Measurements from ENCODE around the gene SMG6.
A peak's percentile ranks its signal among the peaks of the same experiment; 100 is the strongest.
"Not testable (repeated sequence)": the region's sequence is repeated elsewhere in the genome, so short reads cannot be mapped to it uniquely, and the experiment has no call there.

The SMG6 gene

DNA sequence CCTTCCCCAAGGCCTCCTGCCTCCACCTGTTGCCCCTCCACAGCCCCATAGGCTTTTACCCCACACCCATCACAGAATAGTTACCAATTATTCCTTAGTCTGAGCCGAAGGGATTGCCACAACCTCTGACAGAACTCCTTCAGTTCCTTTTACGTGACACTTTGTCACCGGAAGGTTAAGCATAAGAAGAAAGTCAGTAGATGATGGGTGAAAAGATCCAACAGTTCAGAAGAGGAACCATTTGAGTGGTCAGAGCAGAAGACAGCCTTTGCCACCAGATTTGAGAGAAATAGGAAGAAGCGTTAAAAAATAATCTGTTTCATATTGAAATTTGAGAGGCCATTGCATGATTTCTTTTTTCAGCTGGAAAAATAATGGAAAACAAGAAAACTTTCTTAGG, 1.3 kb upstream of the SMG6 start:
- DNase-seq (ENCODE audit: low read depth) = no peak

DNA sequence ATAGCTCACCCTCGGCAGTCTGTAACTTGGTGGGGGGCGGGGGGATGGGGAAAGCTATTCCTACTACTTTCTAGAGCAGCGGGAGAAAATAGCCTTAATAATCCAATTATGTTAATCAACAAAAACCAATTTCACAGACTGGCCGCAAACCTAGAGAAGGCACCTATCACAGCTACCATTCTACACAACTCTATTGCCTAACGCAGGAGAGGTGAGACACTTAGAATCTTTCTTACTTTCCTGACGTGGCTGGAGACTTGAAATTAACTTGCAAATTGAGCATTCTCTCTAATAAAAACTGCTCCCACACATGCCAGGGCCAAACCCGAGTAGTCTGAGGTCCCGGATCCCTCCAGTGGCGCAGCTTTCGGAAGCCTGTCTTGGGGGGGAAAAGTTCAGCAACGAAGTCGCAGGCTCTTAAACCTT, 794 bp downstream of the SMG6 start:
- peak; percentile 23 for DNase-seq (ENCODE audit: low read depth)

DNA sequence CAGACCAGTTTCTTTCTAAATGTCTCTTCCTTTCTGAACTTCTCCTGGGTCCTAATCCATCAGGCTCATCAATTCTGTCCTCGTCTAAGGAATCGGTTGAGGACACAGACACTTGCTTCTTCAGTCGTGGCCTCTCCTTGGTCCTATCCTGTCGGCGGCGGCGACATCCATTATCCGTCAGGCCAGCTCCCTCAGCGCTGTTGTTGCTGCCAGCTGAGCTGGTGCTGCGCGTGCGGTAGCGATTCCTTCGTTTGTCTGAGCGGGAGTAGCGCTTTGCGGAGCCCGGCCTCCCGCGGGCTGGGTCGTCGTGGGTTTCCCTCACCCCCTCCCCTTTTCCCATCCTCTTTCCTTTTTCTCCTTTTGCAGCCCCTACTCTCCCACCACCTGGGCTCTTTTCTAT, 3.8 kb downstream of the SMG6 start:
- no peak for DNase-seq (ENCODE audit: low read depth)

DNA sequence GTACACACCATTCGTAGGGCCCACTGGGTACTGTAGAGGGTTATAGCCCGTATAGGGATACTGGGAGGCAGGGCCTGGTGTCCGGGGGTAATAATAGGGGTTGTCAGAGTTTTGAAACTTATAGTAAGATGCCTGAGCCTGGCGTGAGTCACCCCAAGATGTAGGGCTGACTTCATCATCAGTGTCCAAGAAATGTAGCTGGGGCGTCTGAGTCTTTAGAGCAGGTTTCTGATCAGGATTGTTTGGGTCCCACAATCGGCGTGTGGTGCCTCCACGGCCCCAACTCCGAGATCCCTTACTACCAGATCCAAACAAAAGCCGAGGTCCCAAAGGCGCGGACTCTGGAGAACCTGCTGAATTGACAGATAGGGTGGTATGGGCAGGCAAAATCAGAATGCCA, 4.4 kb downstream of the SMG6 start:
- no peak for DNase-seq (ENCODE audit: low read depth)

DNA sequence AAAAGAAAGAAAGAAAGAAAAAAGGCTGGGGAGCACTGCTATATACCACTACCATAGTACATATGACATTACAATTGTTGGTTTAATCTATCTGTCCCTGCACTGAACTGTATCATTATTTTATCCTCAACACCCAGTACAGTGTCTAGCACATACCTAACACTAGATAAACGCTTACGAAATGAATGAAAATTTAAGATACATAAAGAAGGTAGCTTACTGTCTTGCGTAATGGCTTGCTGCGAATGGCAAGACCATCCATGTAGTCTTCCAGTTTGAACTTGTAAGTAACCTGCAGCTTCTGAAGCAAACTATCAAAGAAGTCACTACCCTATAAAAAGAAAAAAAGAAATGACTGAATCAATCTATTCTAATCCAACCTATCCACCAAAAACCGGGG, 6.6 kb downstream of the SMG6 start:
- DNase-seq (ENCODE audit: low read depth) = peak; percentile 21

DNA sequence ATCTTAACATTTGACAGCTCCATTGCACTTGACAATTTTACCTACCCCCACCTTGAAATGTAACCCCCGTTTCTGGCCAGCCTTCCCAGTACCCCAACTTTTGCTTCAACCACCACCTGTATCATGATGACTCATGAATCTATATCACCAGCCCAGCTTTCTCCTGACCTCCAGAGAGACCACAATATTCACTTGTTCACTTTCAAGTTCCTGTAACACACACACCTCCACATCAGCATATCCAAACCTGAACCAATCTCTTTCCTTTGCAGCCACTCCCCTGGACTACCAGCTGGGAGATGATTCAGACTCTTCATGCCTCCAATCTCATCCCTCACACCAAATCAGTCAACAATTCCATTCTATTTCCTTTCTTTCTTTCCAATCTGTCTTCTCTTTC, 8.0 kb downstream of the SMG6 start:
- DNase-seq (ENCODE audit: low read depth) = peak; percentile 18

DNA sequence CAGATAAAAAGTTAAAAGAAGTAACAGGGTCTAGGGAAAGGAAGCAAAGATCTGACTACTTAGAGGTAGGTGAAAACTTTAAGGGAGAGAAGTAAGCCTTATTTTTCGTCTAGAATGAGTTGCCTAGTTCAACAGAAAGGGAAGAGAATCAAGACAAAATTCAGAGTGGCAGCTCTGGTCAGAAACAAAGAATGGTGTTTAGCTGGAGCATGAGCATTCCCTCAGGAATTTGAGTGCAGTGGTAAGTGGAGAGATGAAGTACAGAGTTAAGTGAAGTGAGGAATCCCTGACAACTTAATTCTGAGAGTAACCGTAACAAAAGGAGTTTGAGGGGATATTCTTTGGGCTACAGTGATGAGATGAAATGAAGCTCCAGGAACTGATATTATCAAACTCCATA, 11.5 kb downstream of the SMG6 start:
- DNase-seq (ENCODE audit: low read depth) = peak; percentile 47

DNA sequence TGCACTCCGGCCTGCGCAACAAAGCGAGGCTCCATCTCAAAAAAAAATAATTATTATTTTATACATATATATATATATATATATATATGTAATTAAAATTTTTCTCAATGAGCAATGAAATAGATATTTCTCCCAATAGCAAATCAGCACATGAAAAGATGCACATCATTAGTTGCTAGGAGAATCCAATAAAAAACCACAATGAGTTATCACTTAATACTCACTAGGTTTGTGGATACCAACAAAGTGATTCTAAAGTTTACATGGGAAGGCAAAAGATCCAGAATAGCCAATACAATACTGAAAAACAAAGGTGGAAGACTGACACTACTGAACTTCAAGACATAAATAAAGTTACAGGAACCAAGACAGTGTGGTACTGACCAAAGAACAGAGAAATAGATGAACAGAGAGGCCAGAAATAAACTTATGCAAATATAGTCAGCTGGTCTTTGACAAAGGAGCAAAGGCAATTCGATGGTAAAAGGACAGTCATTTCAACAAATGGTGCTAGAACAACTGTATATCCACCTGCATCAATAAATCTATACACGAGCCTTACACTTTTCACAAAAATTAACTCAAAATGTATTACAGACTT, 13.6 kb downstream of the SMG6 start:
- peak; percentile 52 for DNase-seq (ENCODE audit: low read depth)

DNA sequence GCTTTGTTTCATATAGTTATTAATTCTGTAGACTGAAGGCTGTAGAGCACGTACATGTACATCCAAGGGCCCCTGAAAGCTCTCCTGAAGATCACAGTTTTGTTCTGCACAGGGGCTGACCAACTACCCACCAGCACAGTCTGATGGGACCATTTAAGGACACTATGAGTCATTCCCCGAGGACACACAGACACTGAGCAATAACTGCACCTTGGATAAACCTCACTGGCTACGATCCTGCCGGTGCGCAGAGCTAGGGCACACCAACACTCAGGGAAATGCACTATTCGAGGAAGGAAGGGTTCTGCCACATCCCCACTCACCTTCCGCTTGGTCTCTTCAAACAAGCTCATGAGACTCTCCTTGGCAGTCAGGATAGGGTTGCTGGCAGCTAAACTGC, 20.3 kb downstream of the SMG6 start:
- no peak for DNase-seq (ENCODE audit: low read depth)

DNA sequence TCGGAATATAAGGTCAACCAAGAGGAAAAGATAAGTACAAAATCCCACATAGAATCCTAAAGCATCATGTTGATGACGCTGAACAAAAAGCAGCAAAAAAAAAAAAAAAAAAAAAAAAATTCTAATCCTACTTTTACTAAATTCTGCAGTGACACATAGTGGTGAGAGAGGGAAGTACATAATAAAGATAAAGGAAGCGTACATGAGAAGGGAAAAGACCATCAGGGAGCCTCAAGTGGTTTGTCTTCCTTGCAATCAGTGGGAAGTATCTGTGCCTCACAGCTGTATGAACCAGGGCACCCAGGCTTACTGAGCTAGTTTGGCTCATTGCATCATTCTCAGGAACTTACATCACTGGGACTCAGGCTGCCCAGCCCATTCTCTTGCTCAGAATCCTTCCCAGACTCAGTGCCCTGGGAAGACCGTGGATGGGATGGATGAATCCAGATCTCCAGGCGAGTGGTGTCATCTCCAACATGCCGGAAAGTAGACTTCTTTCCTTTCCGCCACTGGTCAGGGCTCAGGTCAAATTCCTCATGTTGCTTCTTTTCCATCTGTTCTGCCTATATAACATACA, 21.2 kb downstream of the SMG6 start:
- peak; percentile 95 for DNase-seq (ENCODE audit: low read depth)

DNA sequence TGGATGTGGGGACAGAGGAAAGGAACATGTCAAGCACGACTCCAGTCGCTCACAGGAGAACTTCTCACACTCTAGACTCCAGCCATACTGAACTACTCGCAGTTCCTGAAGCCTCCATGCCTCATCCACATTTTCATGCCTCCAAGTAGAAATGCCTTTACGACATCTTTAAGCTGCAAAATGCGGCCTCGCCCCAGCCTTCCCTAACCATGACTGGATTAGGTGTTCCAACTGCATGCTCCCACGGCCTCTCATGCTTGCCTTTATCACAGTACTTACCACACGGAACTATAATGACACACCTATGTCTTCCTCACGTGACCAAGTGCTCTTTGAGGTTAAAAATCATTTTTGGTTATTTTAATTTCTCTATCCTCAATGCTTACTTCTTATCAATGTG, 23.9 kb downstream of the SMG6 start:
- peak; percentile 74 for DNase-seq (ENCODE audit: low read depth)

DNA sequence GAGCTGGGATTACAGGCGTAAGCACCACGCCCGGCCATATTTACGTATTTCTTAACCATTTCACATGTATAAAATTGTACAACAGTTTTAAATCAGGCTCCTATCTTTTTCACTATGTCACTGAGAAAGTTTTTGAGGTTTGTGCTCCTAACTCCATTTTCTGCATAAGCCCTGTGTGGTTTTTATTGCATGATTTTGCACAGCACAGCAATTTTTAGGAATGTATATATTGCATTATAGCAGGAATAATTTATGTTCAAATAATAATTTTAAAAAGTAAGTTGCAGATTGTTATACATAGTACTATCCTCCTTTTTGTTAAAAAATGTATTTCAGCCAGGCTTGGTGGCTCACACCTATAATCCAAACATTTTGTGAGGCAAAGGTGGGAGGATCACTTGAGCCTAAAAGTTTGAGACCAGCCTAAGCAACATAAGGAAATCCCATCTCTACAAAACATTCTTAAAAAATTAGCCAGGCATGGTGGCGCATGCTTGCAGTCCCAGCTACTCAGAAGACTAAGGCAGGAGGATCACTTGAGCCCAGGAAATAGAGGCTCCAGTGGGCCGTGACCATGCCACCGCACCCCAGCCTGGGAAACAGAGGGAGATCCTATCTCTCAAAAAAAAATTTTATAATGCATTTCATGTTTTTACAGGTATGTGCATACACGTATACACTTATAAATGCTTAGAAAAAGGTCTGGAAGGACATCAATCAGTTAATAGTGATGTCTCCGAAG, 26.0 kb downstream of the SMG6 start:
- no peak for DNase-seq (ENCODE audit: low read depth)

DNA sequence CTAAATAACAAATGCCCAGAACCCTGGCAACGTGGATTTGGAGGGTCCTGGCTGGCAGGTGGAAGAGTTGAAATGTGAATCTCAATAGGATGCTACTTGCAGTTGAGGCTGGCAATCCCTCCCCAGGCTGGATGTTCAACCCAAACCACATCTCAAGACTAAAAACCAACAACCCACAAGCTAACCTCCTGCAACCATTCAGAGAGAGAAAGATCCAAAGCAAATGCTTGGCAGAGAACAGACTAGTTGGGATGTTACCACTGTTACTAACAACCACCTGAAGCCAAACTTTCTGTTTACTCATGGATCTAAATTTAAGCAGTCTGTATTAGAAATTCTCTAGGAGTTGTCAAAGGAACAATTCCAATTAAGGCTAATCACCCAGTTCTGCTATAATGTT, 27.9 kb downstream of the SMG6 start:
- DNase-seq (ENCODE audit: low read depth) = no peak

DNA sequence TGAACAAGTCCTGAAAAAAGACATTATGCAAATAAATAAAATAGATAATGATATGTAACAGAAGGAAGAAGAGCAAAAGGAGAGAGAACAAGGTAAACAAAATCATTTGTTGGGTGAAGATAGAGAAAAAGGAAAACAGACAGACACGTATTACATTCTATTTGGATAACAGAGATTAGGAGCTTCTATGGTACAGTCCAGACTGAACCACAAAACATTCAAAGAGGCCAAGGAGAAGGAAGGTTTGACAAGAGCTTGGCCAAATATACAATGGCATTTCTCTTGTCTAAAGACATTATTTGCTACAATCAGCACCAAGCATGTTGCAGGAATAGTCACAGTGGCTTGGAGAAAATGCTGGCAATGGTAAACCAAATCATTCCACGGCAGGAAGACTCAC, 29.2 kb downstream of the SMG6 start:
- peak; percentile 18 for DNase-seq (ENCODE audit: low read depth)

DNA sequence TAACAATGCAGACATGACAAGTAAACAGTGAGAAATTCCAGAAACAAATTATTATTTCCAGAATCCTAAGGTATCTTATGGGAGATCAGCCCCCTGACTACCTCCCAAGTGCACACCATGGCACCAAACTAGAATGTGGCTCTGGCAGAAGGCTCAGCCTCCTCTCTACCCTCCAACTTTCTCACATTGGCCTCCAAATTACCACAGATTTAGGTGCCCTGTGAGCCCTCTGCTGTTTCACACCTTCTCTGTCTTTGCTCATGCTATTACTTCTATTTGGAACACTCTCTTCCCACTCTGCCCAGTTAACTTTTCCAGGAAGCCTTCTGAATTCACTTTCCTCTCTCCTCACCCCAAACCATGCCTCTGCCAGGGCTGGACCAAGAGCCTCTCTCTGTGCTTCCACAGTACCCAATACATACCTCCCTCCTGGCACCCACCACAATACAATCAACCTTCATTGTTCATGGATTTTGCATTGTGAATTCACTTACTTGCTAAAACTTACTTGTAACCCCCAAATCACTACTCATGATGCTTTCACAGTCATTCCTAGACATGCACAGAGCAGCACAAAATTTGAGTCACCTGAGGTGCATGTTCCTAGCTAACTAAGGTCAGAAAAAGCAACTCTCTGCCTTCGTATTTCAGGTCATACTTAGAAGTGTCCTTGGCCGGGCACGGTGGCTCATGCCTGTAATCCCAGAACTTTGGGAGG, 31.4 kb downstream of the SMG6 start:
- DNase-seq (ENCODE audit: low read depth) = no peak

DNA sequence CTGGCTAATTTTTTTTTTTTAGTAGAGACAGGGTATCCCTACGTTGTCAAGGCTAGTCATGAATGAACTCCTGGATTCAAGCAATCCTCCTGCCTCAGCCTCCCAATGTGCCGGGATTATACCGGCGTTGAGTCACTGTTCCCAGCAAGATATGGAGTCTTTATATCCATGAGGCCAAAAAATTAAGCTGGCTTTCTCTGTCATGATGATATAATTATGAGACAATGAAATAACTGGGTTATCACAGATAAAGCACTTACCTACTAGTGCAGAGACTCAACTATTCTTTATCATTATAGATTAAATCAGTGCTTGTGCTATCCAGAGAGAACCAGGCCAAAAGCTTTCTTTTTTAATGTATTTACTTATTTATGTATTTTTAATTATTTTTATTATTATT, 36.2 kb downstream of the SMG6 start:
- DNase-seq (ENCODE audit: low read depth) = peak; percentile 19

DNA sequence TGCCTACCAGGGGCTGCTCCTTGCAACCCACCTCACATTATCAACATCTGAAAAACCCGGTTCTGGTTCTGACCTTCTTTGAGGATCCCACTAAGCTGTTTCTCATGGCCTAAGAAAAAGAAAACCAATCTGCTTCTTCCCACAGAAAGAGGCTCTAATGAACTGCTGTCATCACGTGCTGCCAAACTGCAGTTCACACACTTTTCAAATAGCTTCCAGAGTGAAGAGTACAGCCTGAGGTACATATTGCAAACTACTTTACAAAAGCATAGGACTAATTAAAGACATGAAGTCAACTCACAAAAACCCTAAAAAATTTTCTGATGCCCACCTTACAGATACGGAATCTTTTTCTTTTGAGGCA, 36.7 kb downstream of the SMG6 start:
- peak; percentile 20 for DNase-seq (ENCODE audit: low read depth)

DNA sequence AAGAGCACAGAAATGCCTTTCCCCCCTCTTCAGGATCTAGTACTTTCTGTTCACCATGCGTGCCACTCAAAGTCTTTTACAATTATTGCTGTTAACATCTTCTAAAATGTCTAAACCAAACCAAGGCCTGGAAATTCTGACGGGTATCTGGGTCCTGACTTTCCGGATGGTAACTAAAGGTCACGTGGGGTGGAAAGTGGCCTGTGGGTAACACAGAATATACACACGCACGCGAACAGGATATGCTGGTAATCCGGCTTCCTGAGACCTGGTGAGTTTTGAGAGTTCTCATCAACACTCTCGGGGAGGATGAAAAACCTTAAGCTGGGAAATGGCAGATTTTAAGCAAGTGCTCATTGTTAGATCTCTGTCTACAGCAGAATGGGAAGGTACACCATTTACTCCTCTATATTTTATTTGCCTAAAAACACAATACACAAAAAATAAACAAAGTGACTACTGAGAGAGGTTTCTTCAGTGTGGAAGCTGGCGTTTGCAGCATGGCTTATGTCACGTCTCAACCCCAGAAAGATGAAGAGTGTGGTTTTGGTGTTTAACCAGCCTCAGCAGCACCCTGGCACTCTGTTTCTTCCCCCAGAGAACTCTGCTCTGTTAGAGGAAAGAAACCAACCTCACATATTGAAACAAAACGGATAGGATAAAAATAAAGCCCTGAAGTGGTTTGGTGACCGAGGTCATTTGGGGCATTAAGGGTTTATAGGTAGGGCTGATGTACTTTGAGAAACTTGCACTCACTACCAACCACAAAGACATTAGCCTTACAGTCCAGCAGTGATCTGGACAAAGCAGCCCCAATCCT, 37.3 kb downstream of the SMG6 start:
- DNase-seq (ENCODE audit: low read depth) = peak; percentile 50

DNA sequence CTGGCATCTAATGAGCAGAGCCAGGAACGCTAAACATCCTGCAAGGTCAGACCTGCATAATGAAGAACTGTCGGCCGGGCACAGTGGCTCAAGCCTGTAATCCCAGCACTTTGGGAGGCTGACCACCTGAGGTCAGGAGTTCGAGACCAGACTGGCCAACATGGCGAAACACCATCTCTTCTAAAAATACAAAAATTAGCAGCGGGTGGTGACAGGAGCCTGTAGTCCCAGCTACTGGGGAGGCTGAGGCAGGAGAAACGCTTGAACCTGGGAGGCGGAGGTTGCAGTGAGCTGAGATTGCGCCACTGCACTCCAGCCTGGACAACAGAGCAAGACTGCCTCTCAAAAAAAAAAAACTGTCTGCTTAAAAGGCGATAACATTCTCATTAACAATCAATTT, 38.4 kb downstream of the SMG6 start:
- not testable (repeated sequence) for DNase-seq (ENCODE audit: low read depth)

DNA sequence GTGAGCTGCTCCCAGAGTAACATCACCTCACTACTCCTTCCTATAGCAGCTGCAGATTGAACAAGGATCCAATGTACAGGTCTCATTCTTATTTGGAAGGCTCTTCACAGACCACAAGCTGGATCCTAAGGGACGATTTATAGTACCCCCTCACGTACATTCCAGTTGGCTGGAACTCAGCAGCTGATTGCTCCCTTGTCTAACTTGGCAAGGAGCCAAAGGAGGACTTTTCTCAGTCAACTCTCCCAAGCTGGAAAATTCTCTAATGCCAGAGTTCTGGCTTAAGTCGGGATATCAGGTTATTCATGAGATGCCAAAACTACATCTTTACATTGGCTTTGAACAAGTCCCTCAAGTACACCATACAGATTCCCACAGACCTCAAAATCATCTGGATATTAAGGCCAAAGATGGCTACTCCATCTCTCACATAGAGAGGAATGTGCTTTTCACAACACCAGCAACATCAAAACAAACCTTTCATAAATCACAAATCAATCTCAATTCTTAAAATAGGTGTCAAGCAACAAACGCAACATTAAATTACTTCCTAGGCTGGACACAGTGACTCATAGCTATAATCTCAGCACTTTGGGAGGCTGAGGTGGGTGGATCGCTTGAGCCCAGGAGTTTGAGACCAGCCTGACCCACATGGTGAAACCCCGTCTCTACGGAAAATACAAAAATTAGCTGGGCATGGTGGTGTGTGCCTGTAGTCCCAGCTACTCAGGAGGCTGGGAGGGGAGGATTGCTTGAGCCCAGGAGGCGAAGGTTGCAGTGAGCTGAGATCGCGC, 39.3 kb downstream of the SMG6 start:
- peak; percentile 88 for DNase-seq (ENCODE audit: low read depth)
